Liver (tissue), 9 donors: ENCODE results near the gene TXNRD2. TPM values are rescaled to one million over a fixed set of nuclear protein-coding genes. Genes with fewer than 3 reads are reported as not detected.
A peak's percentile ranks its signal among the peaks of the same experiment; 100 is the strongest.

ENCODE experiments used
- DNase-seq: peaks from one replicate; pipeline ENCODE4 v3.0.0-alpha.2; 2017; ENCODE audit warnings: low spot score
- H3K27ac ChIP-seq, 2 donors: one replicate each; pipeline ENCODE4 v1.7.0; 2013; ENCODE audit warnings: inconsistent platforms in 2 of 2, low read length in 2 of 2, control low read depth in 1 of 2, low read depth in 1 of 2, mild to moderate bottlenecking in 1 of 2
- H3K27me3 ChIP-seq, 4 donors: one replicate each; pipeline versions ENCODE4 v1.6.1 to v1.7.0; 2013; ENCODE audit warnings: low read length in 3 of 4, inconsistent platforms in 1 of 4, mild to moderate bottlenecking in 1 of 4, moderate library complexity in 1 of 4; ENCODE audit not compliant: control insufficient read depth in 4 of 4, insufficient read depth in 4 of 4
- H3K36me3 ChIP-seq, 4 donors: one replicate each; pipeline versions ENCODE4 v1.6.1 to v1.7.0; 2013; ENCODE audit warnings: low read length in 3 of 4, mild to moderate bottlenecking in 3 of 4, low read depth in 1 of 4, moderate library complexity in 1 of 4; ENCODE audit not compliant: control insufficient read depth in 4 of 4, insufficient read depth in 3 of 4
- H3K4me1 ChIP-seq, 4 donors: one replicate each; pipeline versions ENCODE4 v1.6.1 to v1.7.0; 2013; ENCODE audit warnings: low read length in 3 of 4, mild to moderate bottlenecking in 3 of 4, moderate library complexity in 1 of 4; ENCODE audit not compliant: control insufficient read depth in 4 of 4, insufficient read depth in 4 of 4
- H3K4me3 ChIP-seq, 3 donors: one replicate each; pipeline versions ENCODE4 v1.6.1 to v1.7.0; 2013; ENCODE audit warnings: low read length in 3 of 3, control low read depth in 1 of 3, low read depth in 1 of 3, mild to moderate bottlenecking in 1 of 3
- H3K9ac ChIP-seq, 2 donors: one replicate each; pipeline ENCODE4 v1.7.0; 2013; ENCODE audit warnings: low read length in 2 of 2, mild to moderate bottlenecking in 2 of 2, moderate library complexity in 2 of 2, control low read depth in 1 of 2, low read depth in 1 of 2
- H3K9me3 ChIP-seq, 4 donors: one replicate each; pipeline versions ENCODE4 v1.6.1 to v1.7.0; 2013; ENCODE audit warnings: low read length in 3 of 4; ENCODE audit not compliant: control insufficient read depth in 4 of 4
- EGR1 ChIP-seq, 2 donors: IDR thresholded peaks; 2 replicates each; pipeline ENCODE4 v1.6.1; 2016 to 2018; ENCODE audit warnings: antibody characterized with exemption in 2 of 2, low read depth in 2 of 2
- FOXA1 ChIP-seq: IDR thresholded peaks from 2 replicates; pipeline ENCODE4 v1.6.1; 2016; ENCODE audit warnings: antibody characterized with exemption
- FOXA2 ChIP-seq: IDR thresholded peaks from 2 replicates; pipeline ENCODE4 v1.6.1; 2016; ENCODE audit warnings: antibody characterized with exemption
- GABPA ChIP-seq, 2 donors: IDR thresholded peaks in 1 of 2; conservative IDR thresholded peaks in 1 of 2; 2 replicates each; pipeline ENCODE4 v1.6.1; 2016; ENCODE audit warnings: antibody characterized with exemption in 2 of 2, mild to moderate bottlenecking in 1 of 2, moderate library complexity in 1 of 2
- HNF4A ChIP-seq, 2 donors: conservative IDR thresholded peaks; 2 replicates each; pipeline ENCODE4 v1.6.1; 2016; ENCODE audit warnings: antibody characterized with exemption in 2 of 2, mild to moderate bottlenecking in 2 of 2
- HNF4G ChIP-seq: IDR thresholded peaks from 2 replicates; pipeline ENCODE4 v1.6.1; 2016; ENCODE audit warnings: antibody characterized with exemption
- JUND ChIP-seq, 2 donors: IDR thresholded peaks; 2 replicates each; pipeline ENCODE4 v1.6.1; 2016; ENCODE audit warnings: antibody characterized with exemption in 2 of 2
- NR2F2 ChIP-seq: IDR thresholded peaks from 2 replicates; pipeline ENCODE4 v1.6.1; 2016; ENCODE audit warnings: antibody characterized with exemption
- RAD21 ChIP-seq, 2 donors: IDR thresholded peaks; 2 replicates each; pipeline ENCODE4 v1.6.1; 2016; ENCODE audit warnings: antibody characterized with exemption in 2 of 2, mild to moderate bottlenecking in 2 of 2
- RXRA ChIP-seq, 2 donors: IDR thresholded peaks; 2 replicates each; pipeline ENCODE4 v1.6.1; 2017 to 2018; ENCODE audit warnings: antibody characterized with exemption in 2 of 2, mild to moderate bottlenecking in 1 of 2
- SP1 ChIP-seq: IDR thresholded peaks from 2 replicates; pipeline ENCODE4 v1.6.1; 2018; ENCODE audit warnings: antibody characterized with exemption, mild to moderate bottlenecking
- TAF1 ChIP-seq: conservative IDR thresholded peaks from 2 replicates; pipeline ENCODE4 v1.6.1; 2016; ENCODE audit warnings: antibody characterized with exemption, mild to moderate bottlenecking
- YY1 ChIP-seq: IDR thresholded peaks from 2 replicates; pipeline ENCODE4 v1.6.1; 2016; ENCODE audit warnings: antibody characterized with exemption, mild to moderate bottlenecking
- WGBS: extraction: QIAGEN DNeasy Blood & Tissue Kit; methylation state at CpG from one replicate; pipeline ENCODE4 v1.1.7; 2013; 5-methylcytosine and 5-hydroxymethylcytosine counted together
- polyA plus RNA-seq, 2 donors: library from polyadenylated mRNA; stranded (reverse) in 1 of 2; unstranded in 1 of 2; fragments of 200-250 nt in 1 of 2; fragments of >200 nt in 1 of 2; fragmentation: Nextera tagmentation in 1 of 2; extraction: Ambion mirVana in 1 of 2; gene quantifications; one replicate each; pipeline versions ENCODE4 v1.2.1 to v1.2.3, GENCODE V29; 2013 to 2015
- total RNA-seq, 2 donors: library from RNA; depleted of rRNA; stranded (reverse); fragments of >200 nt; gene quantifications; one replicate each; pipeline ENCODE4 v1.2.3, GENCODE V29; 2014
- TF ChIP-seq, protein P1 (sequence below): IDR thresholded peaks from 2 replicates; pipeline ENCODE4 v1.6.1; 2016; ENCODE audit warnings: antibody characterized with exemption, mild to moderate bottlenecking
- TF ChIP-seq, protein P2 (sequence below): IDR thresholded peaks from 2 replicates; pipeline ENCODE4 v1.6.1; 2016; ENCODE audit warnings: antibody characterized with exemption
- TF ChIP-seq, protein P3 (sequence below): IDR thresholded peaks from 2 replicates; pipeline ENCODE4 v1.6.1; 2016; ENCODE audit warnings: antibody characterized with exemption
- TF ChIP-seq, protein P4 (sequence below): IDR thresholded peaks from 2 replicates; pipeline ENCODE4 v1.6.1; 2016; ENCODE audit warnings: antibody characterized with exemption
- TF ChIP-seq, protein P5 (sequence below): fragments of 150-350 bp; IDR thresholded peaks from 2 replicates; pipeline ENCODE4 v1.5.1; 2017; ENCODE audit warnings: improper control_type of control experiment, low read depth, low read length; ENCODE audit not compliant: missing input control
- donor health status: healthy.
- donor health status: healthy.
- donor health status: healthy.
- donor health status: healthy.
- donor health status: healthy.

The TXNRD2 gene
- total and polyA plus RNA-seq, 4 donors: 22.2 to 41.3 (median 33.6) TPM

DNA sequence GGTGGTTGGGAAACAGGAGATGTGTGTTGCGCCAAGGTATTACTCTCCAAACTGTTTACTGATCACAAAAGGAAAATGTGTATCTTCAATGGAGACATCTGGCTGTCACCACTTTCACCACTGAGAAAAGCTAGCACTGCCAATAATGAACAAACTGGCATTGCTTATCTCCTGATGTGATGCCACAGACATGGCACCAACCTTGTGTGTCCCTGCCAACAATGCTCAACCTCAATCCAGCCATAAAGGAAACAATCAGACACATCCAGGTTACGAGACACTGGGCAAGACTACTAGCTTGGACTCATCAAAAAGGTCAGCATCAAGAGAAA lies 115.0 kb downstream of the TXNRD2 start:
- peaks cover 9 to 47% (median 40%) of the 10 kb centered on the region in 4 donors for H3K4me1 ChIP-seq
- H3K4me3 ChIP-seq: no peak overlapping the region
- no peak overlapping the region for H3K27ac ChIP-seq
- H3K9ac ChIP-seq: no peak overlapping the region
- no peaks in the 10 kb centered on the region for H3K36me3 ChIP-seq
- DNase-seq: no peak
- 46% methylated on average over 2 of the region's 2 CpGs for WGBS
- H3K27me3 ChIP-seq: no peaks in the 10 kb centered on the region
- no peaks in the 10 kb centered on the region for H3K9me3 ChIP-seq
- TF ChIP-seq HNF4G: no peak
- peak in 1 of 2 donors; percentile 43 for TF ChIP-seq HNF4A (conservative IDR thresholded peaks at IDR 0.05)
- TF ChIP-seq, protein P1, sequence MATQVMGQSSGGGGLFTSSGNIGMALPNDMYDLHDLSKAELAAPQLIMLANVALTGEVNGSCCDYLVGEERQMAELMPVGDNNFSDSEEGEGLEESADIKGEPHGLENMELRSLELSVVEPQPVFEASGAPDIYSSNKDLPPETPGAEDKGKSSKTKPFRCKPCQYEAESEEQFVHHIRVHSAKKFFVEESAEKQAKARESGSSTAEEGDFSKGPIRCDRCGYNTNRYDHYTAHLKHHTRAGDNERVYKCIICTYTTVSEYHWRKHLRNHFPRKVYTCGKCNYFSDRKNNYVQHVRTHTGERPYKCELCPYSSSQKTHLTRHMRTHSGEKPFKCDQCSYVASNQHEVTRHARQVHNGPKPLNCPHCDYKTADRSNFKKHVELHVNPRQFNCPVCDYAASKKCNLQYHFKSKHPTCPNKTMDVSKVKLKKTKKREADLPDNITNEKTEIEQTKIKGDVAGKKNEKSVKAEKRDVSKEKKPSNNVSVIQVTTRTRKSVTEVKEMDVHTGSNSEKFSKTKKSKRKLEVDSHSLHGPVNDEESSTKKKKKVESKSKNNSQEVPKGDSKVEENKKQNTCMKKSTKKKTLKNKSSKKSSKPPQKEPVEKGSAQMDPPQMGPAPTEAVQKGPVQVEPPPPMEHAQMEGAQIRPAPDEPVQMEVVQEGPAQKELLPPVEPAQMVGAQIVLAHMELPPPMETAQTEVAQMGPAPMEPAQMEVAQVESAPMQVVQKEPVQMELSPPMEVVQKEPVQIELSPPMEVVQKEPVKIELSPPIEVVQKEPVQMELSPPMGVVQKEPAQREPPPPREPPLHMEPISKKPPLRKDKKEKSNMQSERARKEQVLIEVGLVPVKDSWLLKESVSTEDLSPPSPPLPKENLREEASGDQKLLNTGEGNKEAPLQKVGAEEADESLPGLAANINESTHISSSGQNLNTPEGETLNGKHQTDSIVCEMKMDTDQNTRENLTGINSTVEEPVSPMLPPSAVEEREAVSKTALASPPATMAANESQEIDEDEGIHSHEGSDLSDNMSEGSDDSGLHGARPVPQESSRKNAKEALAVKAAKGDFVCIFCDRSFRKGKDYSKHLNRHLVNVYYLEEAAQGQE: no peak
- TF ChIP-seq, protein P2, sequence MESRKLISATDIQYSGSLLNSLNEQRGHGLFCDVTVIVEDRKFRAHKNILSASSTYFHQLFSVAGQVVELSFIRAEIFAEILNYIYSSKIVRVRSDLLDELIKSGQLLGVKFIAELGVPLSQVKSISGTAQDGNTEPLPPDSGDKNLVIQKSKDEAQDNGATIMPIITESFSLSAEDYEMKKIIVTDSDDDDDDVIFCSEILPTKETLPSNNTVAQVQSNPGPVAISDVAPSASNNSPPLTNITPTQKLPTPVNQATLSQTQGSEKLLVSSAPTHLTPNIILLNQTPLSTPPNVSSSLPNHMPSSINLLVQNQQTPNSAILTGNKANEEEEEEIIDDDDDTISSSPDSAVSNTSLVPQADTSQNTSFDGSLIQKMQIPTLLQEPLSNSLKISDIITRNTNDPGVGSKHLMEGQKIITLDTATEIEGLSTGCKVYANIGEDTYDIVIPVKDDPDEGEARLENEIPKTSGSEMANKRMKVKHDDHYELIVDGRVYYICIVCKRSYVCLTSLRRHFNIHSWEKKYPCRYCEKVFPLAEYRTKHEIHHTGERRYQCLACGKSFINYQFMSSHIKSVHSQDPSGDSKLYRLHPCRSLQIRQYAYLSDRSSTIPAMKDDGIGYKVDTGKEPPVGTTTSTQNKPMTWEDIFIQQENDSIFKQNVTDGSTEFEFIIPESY: no peak
- TF ChIP-seq FOXA1: no peak
- TF ChIP-seq, protein P3, sequence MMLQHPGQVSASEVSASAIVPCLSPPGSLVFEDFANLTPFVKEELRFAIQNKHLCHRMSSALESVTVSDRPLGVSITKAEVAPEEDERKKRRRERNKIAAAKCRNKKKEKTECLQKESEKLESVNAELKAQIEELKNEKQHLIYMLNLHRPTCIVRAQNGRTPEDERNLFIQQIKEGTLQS: no peak
- TF ChIP-seq FOXA2: peak; percentile 28
- TF ChIP-seq GABPA (IDR thresholded peaks at IDR 0.05 in 1 of 2, conservative IDR thresholded peaks at IDR 0.05 in 1 of 2): no peak
- no peak for TF ChIP-seq TAF1
- no peak for TF ChIP-seq YY1
- peak in 1 of 2 donors; percentile 39 for TF ChIP-seq JUND (IDR thresholded peaks at IDR 0.05)
- TF ChIP-seq RXRA (IDR thresholded peaks at IDR 0.05): peak in 1 of 2 donors; percentile 60
- TF ChIP-seq EGR1 (IDR thresholded peaks at IDR 0.05; ENCODE audit: low read depth in 2 of 2): no peak
- TF ChIP-seq RAD21 (IDR thresholded peaks at IDR 0.05): no peak
- TF ChIP-seq, protein P4, sequence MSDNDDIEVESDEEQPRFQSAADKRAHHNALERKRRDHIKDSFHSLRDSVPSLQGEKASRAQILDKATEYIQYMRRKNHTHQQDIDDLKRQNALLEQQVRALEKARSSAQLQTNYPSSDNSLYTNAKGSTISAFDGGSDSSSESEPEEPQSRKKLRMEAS: peak; percentile 23
- no peak for TF ChIP-seq SP1
- no peak for TF ChIP-seq NR2F2
- TF ChIP-seq, protein P5, sequence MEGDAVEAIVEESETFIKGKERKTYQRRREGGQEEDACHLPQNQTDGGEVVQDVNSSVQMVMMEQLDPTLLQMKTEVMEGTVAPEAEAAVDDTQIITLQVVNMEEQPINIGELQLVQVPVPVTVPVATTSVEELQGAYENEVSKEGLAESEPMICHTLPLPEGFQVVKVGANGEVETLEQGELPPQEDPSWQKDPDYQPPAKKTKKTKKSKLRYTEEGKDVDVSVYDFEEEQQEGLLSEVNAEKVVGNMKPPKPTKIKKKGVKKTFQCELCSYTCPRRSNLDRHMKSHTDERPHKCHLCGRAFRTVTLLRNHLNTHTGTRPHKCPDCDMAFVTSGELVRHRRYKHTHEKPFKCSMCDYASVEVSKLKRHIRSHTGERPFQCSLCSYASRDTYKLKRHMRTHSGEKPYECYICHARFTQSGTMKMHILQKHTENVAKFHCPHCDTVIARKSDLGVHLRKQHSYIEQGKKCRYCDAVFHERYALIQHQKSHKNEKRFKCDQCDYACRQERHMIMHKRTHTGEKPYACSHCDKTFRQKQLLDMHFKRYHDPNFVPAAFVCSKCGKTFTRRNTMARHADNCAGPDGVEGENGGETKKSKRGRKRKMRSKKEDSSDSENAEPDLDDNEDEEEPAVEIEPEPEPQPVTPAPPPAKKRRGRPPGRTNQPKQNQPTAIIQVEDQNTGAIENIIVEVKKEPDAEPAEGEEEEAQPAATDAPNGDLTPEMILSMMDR: no peak
